HG03342 (cell line): Measurements from ENCODE around the gene SAT2.

Experiments
- ATAC-seq: cut with Tn5 transposase; IDR thresholded peaks from one replicate; pipeline ENCODE4 v1.9.1; 2021; ENCODE audit warnings: mild to moderate bottlenecking, moderate library complexity; ENCODE audit not compliant: unreplicated experiment

Gene SAT2

DNA sequence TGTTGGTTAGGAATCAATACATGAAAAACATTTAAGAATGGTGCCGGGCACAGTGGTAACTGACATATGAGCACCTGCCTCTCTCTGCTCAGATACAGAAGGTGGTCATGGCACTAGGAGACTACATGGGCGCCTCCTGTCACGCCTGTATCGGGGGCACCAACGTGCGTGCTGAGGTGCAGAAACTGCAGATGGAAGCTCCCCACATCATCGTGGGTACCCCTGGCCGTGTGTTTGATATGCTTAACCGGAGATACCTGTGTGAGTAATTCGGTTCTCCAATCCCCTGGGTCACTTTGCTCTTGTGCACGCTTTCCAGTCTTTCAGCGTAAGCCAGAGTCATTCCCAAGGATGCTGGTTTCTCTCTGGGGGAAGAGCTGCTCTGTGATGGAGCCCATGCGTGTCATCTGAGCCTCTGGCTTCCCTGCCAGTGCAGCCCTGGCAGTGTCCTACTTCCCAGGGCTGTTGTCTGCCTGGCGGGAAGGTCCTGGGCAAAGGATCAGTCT lies 51.1 kb downstream of the SAT2 start:
- ATAC-seq, result no peak
